MM.1S (cell line): ENCODE data around the gene OR6C65.
"Not testable (repeated sequence)": the region's sequence is repeated elsewhere in the genome, so short reads cannot be mapped to it uniquely, and the experiment has no call there.

Experiments
- DNase-seq: peaks from one replicate; pipeline ENCODE4 v3.0.0-alpha.2; 2015
- H2AFZ ChIP-seq: fragments of 300-600 bp; sonication (generic); 2 replicates; pipeline ENCODE4 v1.6.0; 2016; ENCODE audit warnings: antibody characterized with exemption, low read length
- H3F3A ChIP-seq: fragments of 300-600 bp; sonication (generic); 2 replicates; pipeline ENCODE4 v1.6.1; 2016; ENCODE audit warnings: mild to moderate bottlenecking, antibody characterized with exemption, low read length, moderate library complexity, mixed read lengths; ENCODE audit not compliant: insufficient read depth
- H3K27ac ChIP-seq: fragments of 300-600 bp; sonication (generic); 2 replicates; pipeline ENCODE4 v1.5.1; 2016; ENCODE audit warnings: mild to moderate bottlenecking, low read length
- H3K27me3 ChIP-seq: fragments of 300-600 bp; sonication (generic); replicated peaks from 2 replicates; pipeline ENCODE4 v1.6.0; 2016; ENCODE audit warnings: low read length; ENCODE audit not compliant: insufficient read depth
- H3K36me3 ChIP-seq: fragments of 300-600 bp; sonication (generic); replicated peaks from 2 replicates; pipeline ENCODE4 v1.6.1; 2016; ENCODE audit warnings: mild to moderate bottlenecking, low read length, mixed read lengths; ENCODE audit not compliant: insufficient read depth
- H3K4me1 ChIP-seq: fragments of 300-600 bp; sonication (generic); 2 replicates; pipeline ENCODE4 v1.6.1; 2016; ENCODE audit warnings: low read length, mixed read lengths
- H3K4me2 ChIP-seq: fragments of 300-600 bp; sonication (generic); 2 replicates; pipeline ENCODE4 v1.6.0; 2016; ENCODE audit warnings: low read depth, low read length
- H3K4me3 ChIP-seq: fragments of 300-600 bp; sonication (generic); 2 replicates; pipeline ENCODE4 v1.5.1; 2016; ENCODE audit warnings: low read length, mixed read lengths
- H3K79me2 ChIP-seq: fragments of 300-600 bp; sonication (generic); 2 replicates; pipeline ENCODE4 v1.6.1; 2016; ENCODE audit warnings: mixed run types, low read length, mixed read lengths
- H3K9ac ChIP-seq: fragments of 300-600 bp; sonication (generic); 2 replicates; pipeline ENCODE4 v1.6.1; 2016; ENCODE audit warnings: low read length, mixed read lengths
- H3K9me2 ChIP-seq: fragments of 300-600 bp; sonication (generic); replicated peaks from 2 replicates; pipeline ENCODE4 v1.6.1; 2016; ENCODE audit warnings: mild to moderate bottlenecking, low read length, mixed read lengths; ENCODE audit not compliant: insufficient read depth
- H3K9me3 ChIP-seq: fragments of 300-600 bp; sonication (generic); replicated peaks from 2 replicates; pipeline ENCODE4 v1.6.1; 2016; ENCODE audit warnings: mild to moderate bottlenecking, low read length, mixed read lengths; ENCODE audit not compliant: insufficient read depth
- H4K20me1 ChIP-seq: fragments of 300-600 bp; sonication (generic); 2 replicates; pipeline ENCODE4 v1.6.1; 2016; ENCODE audit warnings: mild to moderate bottlenecking, low read length, moderate library complexity, mixed read lengths; ENCODE audit not compliant: insufficient read depth
- CTCF ChIP-seq: fragments of 300-600 bp; sonication (generic); IDR thresholded peaks from 2 replicates; pipeline ENCODE4 v1.5.1; 2016; ENCODE audit warnings: antibody characterized with exemption, low read length, mixed read lengths
- EZH2 ChIP-seq: fragments of 300-600 bp; sonication (generic); optimal IDR thresholded peaks from 2 replicates; pipeline ENCODE3; 2017; ENCODE audit warnings: low read depth, mild to moderate bottlenecking, antibody characterized with exemption, low read length, mixed read lengths
- EZH2phosphoT487 ChIP-seq: fragments of 300-600 bp; sonication (generic); IDR thresholded peaks from 2 replicates; pipeline ENCODE4 v1.6.1; 2018; ENCODE audit warnings: antibody characterized with exemption, low read length

OR6C65 gene

GRCh38 chr12:55400229-55400628 is at the start of gene OR6C65:
TSS of gene OR6C65 (plus strand) at chr12:55400529. CDS start at chr12:55400529, 0 bp downstream.
- H3K9me3 ChIP-seq: no peaks in the 10 kb centered on the region
- no peak within 1 kb of the TSS for H3K27ac ChIP-seq
- no peak for DNase-seq
- no peak within 1 kb of the TSS for H3K9ac ChIP-seq
- H4K20me1 ChIP-seq: no peaks in the 10 kb centered on the region
- no peak within 1 kb of the TSS for H3K4me3 ChIP-seq
- no peaks in the 10 kb centered on the region for H3K79me2 ChIP-seq
- no peak for TF ChIP-seq EZH2
- no peak for TF ChIP-seq EZH2phosphoT487
- TF ChIP-seq CTCF: no peak
- H3K36me3 ChIP-seq: no peaks in the 10 kb centered on the region
- H3K27me3 ChIP-seq: no peaks in the 10 kb centered on the region
- H3K4me1 ChIP-seq: no peaks in the 10 kb centered on the region; the same call in 1 of the 2 replicates
- no peaks in the 10 kb centered on the region for H3K9me2 ChIP-seq
- H3K4me2 ChIP-seq: no peak within 1 kb of the TSS
- H2AFZ ChIP-seq: no peak within 1 kb of the TSS
- no peaks in the 10 kb centered on the region for H3F3A ChIP-seq

- H3K27me3 ChIP-seq, H3F3A ChIP-seq, H3K9me2 ChIP-seq, H3K9ac ChIP-seq, H2AFZ ChIP-seq, H3K27ac ChIP-seq, DNase-seq, H3K4me1 ChIP-seq, H3K4me3 ChIP-seq, H3K79me2 ChIP-seq, H3K9me3 ChIP-seq, H4K20me1 ChIP-seq, H3K36me3 ChIP-seq, H3K4me2 ChIP-seq: not testable (repeated sequence)
Measured at GRCh38 chr12:55355338-55355737, 45.0 kb upstream of the OR6C65 start.

- no peaks in the 10 kb centered on the region for H4K20me1 ChIP-seq
- no peak within 1 kb of the TSS for H3K4me3 ChIP-seq
- H2AFZ ChIP-seq: no peak within 1 kb of the TSS
- no peaks in the 10 kb centered on the region for H3K36me3 ChIP-seq
- TF ChIP-seq EZH2phosphoT487: no peak
- no peak for TF ChIP-seq EZH2
- TF ChIP-seq CTCF: no peak
- H3K9ac ChIP-seq: no peak within 1 kb of the TSS
- no peak within 1 kb of the TSS for H3K4me2 ChIP-seq
- no peak within 1 kb of the TSS for H3K27ac ChIP-seq
- H3F3A ChIP-seq: no peaks in the 10 kb centered on the region
- H3K9me2 ChIP-seq: no peaks in the 10 kb centered on the region
- DNase-seq: no peak
- H3K27me3 ChIP-seq: no peaks in the 10 kb centered on the region
- H3K9me3 ChIP-seq: no peaks in the 10 kb centered on the region
- no peaks in the 10 kb centered on the region for H3K79me2 ChIP-seq
- H3K4me1 ChIP-seq: no peaks in the 10 kb centered on the region
Measured at GRCh38 chr12:55362675-55363074, 37.7 kb upstream of the OR6C65 start, which contains the start of gene OR6C75. TSS of gene OR6C75 (plus strand) at chr12:55362975. CDS start at chr12:55365111, 2,136 bp downstream.

DNA sequence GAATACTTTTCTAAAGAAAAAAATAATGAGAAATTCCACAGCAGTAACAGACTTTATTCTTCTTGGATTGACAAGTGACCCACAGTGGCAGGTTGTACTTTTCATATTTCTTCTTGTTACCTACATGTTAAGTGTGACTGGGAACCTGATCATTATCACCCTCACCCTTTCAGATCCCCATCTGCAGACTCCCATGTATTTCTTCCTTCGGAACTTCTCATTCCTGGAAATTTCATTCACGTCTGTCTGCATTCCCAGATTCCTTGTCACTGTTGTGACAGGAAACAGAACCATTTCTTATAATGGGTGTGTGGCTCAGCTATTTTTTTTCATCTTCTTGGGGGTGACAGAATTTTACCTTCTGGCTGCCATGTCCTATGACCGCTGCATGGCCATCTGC is 35.2 kb upstream of the OR6C65 start:
- Histone ChIP-seq H2AFZ (no peak overlapping the region), H3F3A (no peaks in the 10 kb centered on the region), H3K4me3 (no peak overlapping the region), H4K20me1 (no peaks in the 10 kb centered on the region), H3K9me3 (no peaks in the 10 kb centered on the region), H3K27ac (no peak overlapping the region), H3K4me2 (no peak overlapping the region), H3K27me3 (no peaks in the 10 kb centered on the region), H3K79me2 (no peaks in the 10 kb centered on the region), H3K9ac (no peak overlapping the region), H3K36me3 (no peaks in the 10 kb centered on the region), H3K9me2 (no peaks in the 10 kb centered on the region), H3K4me1 (no peaks in the 10 kb centered on the region)
- TF ChIP-seq EZH2: no peak
- DNase-seq: no peak
